HepG2 (cell line): Measurements from ENCODE around the gene PPIL6. TPM values are rescaled to one million over a fixed set of nuclear protein-coding genes. Genes with fewer than 3 reads are reported as not detected.

ENCODE experiments used
- CREB1 ChIP-seq, 2 experiments: fragments of 450-650 bp in 1 of 2; IDR thresholded peaks; 2 replicates each; pipeline ENCODE4 v1.6.1; 2016 to 2017; ENCODE audit warnings: control low read depth in 1 of 2, mild to moderate bottlenecking in 1 of 2, missing compliant biosample characterization in 1 of 2, missing genetic modification characterization in 1 of 2
- FOXO4 ChIP-seq: sonication (generic); formaldehyde crosslinking; conservative IDR thresholded peaks from 2 replicates; pipeline ENCODE4 v1.8.1; 2023; ENCODE audit warnings: missing genetic modification reagents
- KDM4B ChIP-seq: sonication (generic); formaldehyde crosslinking; IDR thresholded peaks from 2 replicates; pipeline ENCODE4 v1.4.0; 2020; ENCODE audit warnings: missing genetic modification reagents
- NFAT5 ChIP-seq: sonication (generic); formaldehyde crosslinking; IDR thresholded peaks from 2 replicates; pipeline ENCODE4 v1.4.0; 2020; ENCODE audit warnings: missing genetic modification reagents
- PATZ1 ChIP-seq: sonication (generic); formaldehyde crosslinking; IDR thresholded peaks from 2 replicates; pipeline ENCODE4 v1.4.0; 2020; ENCODE audit warnings: missing genetic modification reagents
- RAD51 ChIP-seq: fragments of 450-650 bp; IDR thresholded peaks from 2 replicates; pipeline ENCODE4 v1.6.1; 2016; ENCODE audit warnings: borderline replicate concordance
- REXO4 ChIP-seq: sonication (generic); formaldehyde crosslinking; IDR thresholded peaks from 2 replicates; pipeline ENCODE4 v1.8.0; 2022; ENCODE audit warnings: missing genetic modification reagents, mild to moderate bottlenecking, borderline replicate concordance
- RXRB ChIP-seq: IDR thresholded peaks from 2 replicates; pipeline ENCODE4 v1.6.1; 2016; ENCODE audit warnings: borderline replicate concordance, missing genetic modification reagents, missing compliant biosample characterization
- TIGD3 ChIP-seq: sonication (generic); formaldehyde crosslinking; IDR thresholded peaks from 2 replicates; pipeline ENCODE4 v1.5.1; 2020; ENCODE audit warnings: mild to moderate bottlenecking, missing genetic modification reagents, borderline replicate concordance
- ZBTB10 ChIP-seq: sonication (generic); formaldehyde crosslinking; IDR thresholded peaks from 2 replicates; pipeline ENCODE4 v1.4.0; 2020; ENCODE audit warnings: missing genetic modification reagents, borderline replicate concordance
- ZFP41 ChIP-seq: sonication (generic); formaldehyde crosslinking; IDR thresholded peaks from 2 replicates; pipeline ENCODE4 v1.4.0; 2020; ENCODE audit warnings: mild to moderate bottlenecking, missing genetic modification reagents, borderline replicate concordance
- ZNF138 ChIP-seq: sonication (generic); formaldehyde crosslinking; IDR thresholded peaks from 2 replicates; pipeline ENCODE4 v1.5.0; 2020; ENCODE audit warnings: mild to moderate bottlenecking, low read depth, missing genetic modification reagents
- ZNF563 ChIP-seq: sonication (generic); formaldehyde crosslinking; IDR thresholded peaks from 2 replicates; pipeline ENCODE4 v1.8.0; 2022; ENCODE audit warnings: mild to moderate bottlenecking, moderate library complexity, missing genetic modification reagents
- ZNF780A ChIP-seq: sonication (generic); formaldehyde crosslinking; IDR thresholded peaks from 2 replicates; pipeline ENCODE4 v1.8.0; 2022; ENCODE audit warnings: mild to moderate bottlenecking, missing genetic modification reagents, moderate library complexity
- polyA plus RNA-seq, 8 experiments: library from polyadenylated mRNA; depleted of rRNA in 3 of 8; stranded (reverse) in 7 of 8; unstranded in 1 of 8; fragments of >200 nt; fragmentation: Illumina TruSeq in 4 of 8; extraction: Trizol in 4 of 8; gene quantifications; 2 replicates each; pipeline versions ENCODE4 v1.2.1 to v1.2.3, GENCODE V29; 2011 to 2016; ENCODE audit warnings: low read depth in 4 of 8, missing spikeins in 1 of 8, mixed read lengths in 1 of 8; ENCODE audit not compliant: insufficient read depth in 1 of 8
- total RNA-seq, 5 experiments: library from RNA; depleted of rRNA; stranded (reverse); fragments of >200 nt; fragmentation: Illumina TruSeq; extraction: Trizol; gene quantifications; 2 replicates each; pipeline ENCODE4 v1.2.3, GENCODE V29; 2016; ENCODE audit warnings: low read depth in 1 of 5

The PPIL6 gene
- total and polyA plus RNA-seq, 2 of the 13 experiments (the other 11 are each of a cell fraction or from before 2014, with no cell fraction given) = 0.22 to 0.46 TPM

GRCh38 chr6:109440331-109441068 lies at the start of gene PPIL6, which contains the start of gene SMPD2 (continued):
- TF ChIP-seq ZBTB10 (CRISPR knock-in tag) = 0 out of 2 replicates have a peak, but pooled peaks have one; percentile 7
- no peak for TF ChIP-seq ZNF780A
- peak; percentile 37; the same call in 1 of the 2 replicates for TF ChIP-seq PATZ1 (CRISPR knock-in tag)
- TF ChIP-seq ZNF563 (CRISPR knock-in tag) = peak; percentile 61; the same call in 1 of the 2 replicates
- TF ChIP-seq NFAT5 = peak; percentile 69; the same call in 1 of the 2 replicates
- no peak for TF ChIP-seq TIGD3 (CRISPR knock-in tag)
- TF ChIP-seq ZNF138 (CRISPR knock-in tag) = no peak
- TF ChIP-seq RAD51 = no peak
- no peak for TF ChIP-seq REXO4
- no peak for TF ChIP-seq CREB1 (IDR thresholded peaks at IDR 0.05)
- TF ChIP-seq CREB1 (CRISPR knock-in tag; IDR thresholded peaks at IDR 0.05) = no peak
- no peak for TF ChIP-seq ZFP41 (CRISPR knock-in tag)
- 0 out of 2 replicates have a peak, but pooled peaks have one; percentile 19 for TF ChIP-seq KDM4B (CRISPR knock-in tag)
- 0 out of 2 replicates have a peak, but pooled peaks have one; percentile 15 for TF ChIP-seq FOXO4 (CRISPR knock-in tag)
- TF ChIP-seq RXRB = no peak; the same call in 1 of the 2 replicates
